Colonic mucosa (tissue), 4 donors: ENCODE measurements around the gene H6PD. TPM values are rescaled to one million over a fixed set of nuclear protein-coding genes. Genes with fewer than 3 reads are reported as not detected.

Experiments used
- DNase-seq: peaks from one replicate; pipeline ENCODE4 v3.0.0-alpha.2; 2020
- H3K27ac ChIP-seq: fragments of 200-600 bp; one replicate; pipeline ENCODE4 v1.8.0; 2021
- H3K27me3 ChIP-seq: fragments of 200-600 bp; one replicate; pipeline ENCODE4 v1.8.0; 2021
- H3K36me3 ChIP-seq: fragments of 200-600 bp; one replicate; pipeline ENCODE4 v1.8.0; 2021
- H3K4me1 ChIP-seq: fragments of 200-600 bp; one replicate; pipeline ENCODE4 v1.8.0; 2021; ENCODE audit warnings: mild to moderate bottlenecking
- H3K4me3 ChIP-seq: fragments of 200-600 bp; one replicate; pipeline ENCODE4 v1.8.0; 2021
- H3K9ac ChIP-seq, 2 donors: one replicate each; pipeline ENCODE4 v1.7.0; 2013; ENCODE audit warnings: control low read depth in 2 of 2, low read depth in 2 of 2, low read length in 2 of 2
- H3K9me3 ChIP-seq: fragments of 200-600 bp; one replicate; pipeline ENCODE4 v1.8.0; 2021
- intact Hi-C: fragments of 100-400 bp; cut with DNase I; formaldehyde crosslinking; loops from one replicate; pipeline ENCODE4 v1.14.1; 2022
- total RNA-seq, 2 donors: library from RNA; stranded (reverse); fragmentation: NEBNext Ultra II Directional in 1 of 2; extraction: Animal tissue kit (Norgen Biotek cat#: 25700) in 1 of 2; gene quantifications; one replicate each; pipeline ENCODE4 v1.2.1, GENCODE V29; 2021
- TF ChIP-seq, protein P1 (sequence below): fragments of 200-600 bp; IDR thresholded peaks from one replicate; pipeline ENCODE4 v1.8.0; 2022; ENCODE audit warnings: antibody characterized with exemption, mild to moderate bottlenecking
- donor health status: healthy.
- donor health status: DM: no; HTN: no; CAD: no.
- donor health status: DM: no; HTN: no; CAD: no.

H6PD gene
- total RNA-seq, 2 donors from 2014 or later, result 20.8 to 24.7 TPM

- H3K9ac ChIP-seq, result peak overlapping the region in 1 of 2 donors; percentile 29
- DNase-seq, result peak; percentile 78
- peaks cover 3% of the 10 kb centered on the region for H3K4me1 ChIP-seq
- no peaks in the 10 kb centered on the region for H3K9me3 ChIP-seq
- no peak overlapping the region for H3K27ac ChIP-seq
- intact Hi-C loops, result loop anchor here (1.0 to 2.0 kb wide), 2 partner anchors 54 to 86 kb away; no protein-coding TSS in a partner anchor
- no peaks in the 10 kb centered on the region for H3K36me3 ChIP-seq
- H3K4me3 ChIP-seq, result no peak overlapping the region
- H3K27me3 ChIP-seq, result peaks cover 46% of the 10 kb centered on the region
- TF ChIP-seq, protein P1, sequence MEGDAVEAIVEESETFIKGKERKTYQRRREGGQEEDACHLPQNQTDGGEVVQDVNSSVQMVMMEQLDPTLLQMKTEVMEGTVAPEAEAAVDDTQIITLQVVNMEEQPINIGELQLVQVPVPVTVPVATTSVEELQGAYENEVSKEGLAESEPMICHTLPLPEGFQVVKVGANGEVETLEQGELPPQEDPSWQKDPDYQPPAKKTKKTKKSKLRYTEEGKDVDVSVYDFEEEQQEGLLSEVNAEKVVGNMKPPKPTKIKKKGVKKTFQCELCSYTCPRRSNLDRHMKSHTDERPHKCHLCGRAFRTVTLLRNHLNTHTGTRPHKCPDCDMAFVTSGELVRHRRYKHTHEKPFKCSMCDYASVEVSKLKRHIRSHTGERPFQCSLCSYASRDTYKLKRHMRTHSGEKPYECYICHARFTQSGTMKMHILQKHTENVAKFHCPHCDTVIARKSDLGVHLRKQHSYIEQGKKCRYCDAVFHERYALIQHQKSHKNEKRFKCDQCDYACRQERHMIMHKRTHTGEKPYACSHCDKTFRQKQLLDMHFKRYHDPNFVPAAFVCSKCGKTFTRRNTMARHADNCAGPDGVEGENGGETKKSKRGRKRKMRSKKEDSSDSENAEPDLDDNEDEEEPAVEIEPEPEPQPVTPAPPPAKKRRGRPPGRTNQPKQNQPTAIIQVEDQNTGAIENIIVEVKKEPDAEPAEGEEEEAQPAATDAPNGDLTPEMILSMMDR, result peak; percentile 83
Observed at GRCh38 chr1:9196129-9197040, 38.2 kb upstream of the H6PD start.

DNA sequence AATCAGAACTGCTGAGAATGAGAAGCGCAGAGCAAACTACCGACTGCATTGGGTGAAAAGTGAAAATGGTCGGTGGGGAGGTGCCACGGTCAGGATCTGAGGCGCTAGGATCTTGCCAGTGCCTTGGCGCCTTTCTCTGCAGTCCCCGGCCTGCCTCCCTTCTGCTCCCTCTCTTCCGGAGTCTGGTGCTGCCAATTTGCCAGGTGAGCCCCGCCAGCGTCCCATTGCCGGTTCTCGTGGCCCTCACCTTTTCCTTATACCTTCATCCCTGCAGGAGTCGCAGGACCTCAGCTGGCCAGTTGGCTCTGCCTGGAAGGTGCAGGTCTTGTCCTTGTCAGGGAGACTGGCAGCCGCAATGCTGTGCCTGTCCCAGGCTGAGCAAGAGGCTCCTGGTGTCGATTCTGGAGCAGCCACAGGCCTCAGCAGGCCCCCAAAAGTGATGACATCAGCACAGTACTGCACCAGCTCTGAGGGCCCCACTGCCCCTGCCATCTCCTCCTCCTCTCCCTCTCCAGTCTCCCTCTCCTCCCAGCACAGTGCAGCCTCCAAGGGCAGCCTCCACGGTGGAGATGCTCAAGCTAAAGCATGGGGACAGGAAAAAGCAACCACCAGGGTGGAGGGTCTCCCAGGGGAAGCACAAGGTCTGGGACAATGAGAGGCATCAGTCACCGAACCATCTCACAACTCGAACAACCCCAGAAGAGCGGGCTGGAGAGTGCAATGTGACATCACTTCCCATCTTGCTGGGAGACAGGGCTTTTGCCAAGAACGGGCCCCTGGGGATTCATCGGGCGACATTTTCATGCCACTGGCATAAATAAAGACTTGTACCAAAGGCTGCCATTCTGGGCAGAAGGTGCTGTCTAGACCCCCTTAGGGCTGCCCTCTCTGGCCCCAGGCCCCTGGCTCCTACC is 37.1 kb upstream of the H6PD start:
- Histone ChIP-seq H3K4me3 (no peak overlapping the region), H3K4me1 (peaks cover 3% of the 10 kb centered on the region), H3K36me3 (no peaks in the 10 kb centered on the region), H3K27ac (no peak overlapping the region), H3K27me3 (peaks cover 54% of the 10 kb centered on the region), H3K9ac (no peak overlapping the region), H3K9me3 (no peaks in the 10 kb centered on the region)
- no peak for DNase-seq
- intact Hi-C loops, result loop anchor here (2.0 kb wide), 1 partner anchor 87 kb away; no protein-coding TSS in a partner anchor
- TF ChIP-seq, protein P1, result no peak

DNA sequence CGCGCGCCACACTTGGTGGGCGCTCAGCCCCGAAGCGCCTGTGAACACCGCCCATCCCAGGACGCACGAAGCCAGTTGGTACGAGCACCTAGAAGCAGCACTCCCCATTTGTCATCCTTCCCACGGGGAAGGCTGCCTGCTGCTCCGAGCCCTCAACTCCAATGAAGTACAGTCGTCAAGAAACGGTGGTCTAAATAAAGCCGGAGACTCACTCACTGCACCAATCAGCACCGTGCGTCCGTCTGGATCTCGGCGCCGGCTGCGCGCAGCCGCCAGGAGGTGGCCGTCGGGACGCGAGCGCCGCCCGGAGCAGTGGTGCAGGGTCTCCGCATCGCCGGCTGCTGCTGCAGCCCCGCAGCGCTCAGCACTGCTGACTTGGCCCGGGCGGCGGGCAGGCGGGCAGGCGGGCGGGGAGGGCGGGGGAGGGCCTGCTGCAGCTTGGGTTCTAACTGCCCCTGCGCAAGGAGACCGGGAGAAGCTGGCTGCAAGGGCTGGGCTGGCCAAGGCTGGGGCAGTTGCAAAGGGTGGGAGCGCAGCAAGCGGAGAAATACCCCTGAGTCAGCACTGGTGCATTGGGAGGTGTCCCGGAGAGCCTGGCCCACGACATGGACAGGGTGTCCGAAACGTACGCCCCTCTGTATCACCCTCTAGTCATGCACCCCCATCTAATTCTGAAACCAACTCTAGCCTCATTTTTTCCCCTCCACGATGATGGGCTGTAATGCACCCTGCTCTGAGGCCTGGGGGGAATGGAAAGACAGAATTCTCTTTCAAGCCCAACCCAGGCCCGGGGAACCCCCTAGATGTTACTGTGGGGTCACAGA is 35.8 kb upstream of the H6PD start:
- Histone ChIP-seq H3K9ac (no peak overlapping the region), H3K36me3 (no peaks in the 10 kb centered on the region), H3K4me3 (no peak overlapping the region), H3K9me3 (no peaks in the 10 kb centered on the region), H3K4me1 (peaks cover 3% of the 10 kb centered on the region), H3K27me3 (peaks cover 64% of the 10 kb centered on the region), H3K27ac (no peak overlapping the region)
- TF ChIP-seq, protein P1, result no peak
- no peak for DNase-seq
- intact Hi-C loops, result no loop called here

DNA sequence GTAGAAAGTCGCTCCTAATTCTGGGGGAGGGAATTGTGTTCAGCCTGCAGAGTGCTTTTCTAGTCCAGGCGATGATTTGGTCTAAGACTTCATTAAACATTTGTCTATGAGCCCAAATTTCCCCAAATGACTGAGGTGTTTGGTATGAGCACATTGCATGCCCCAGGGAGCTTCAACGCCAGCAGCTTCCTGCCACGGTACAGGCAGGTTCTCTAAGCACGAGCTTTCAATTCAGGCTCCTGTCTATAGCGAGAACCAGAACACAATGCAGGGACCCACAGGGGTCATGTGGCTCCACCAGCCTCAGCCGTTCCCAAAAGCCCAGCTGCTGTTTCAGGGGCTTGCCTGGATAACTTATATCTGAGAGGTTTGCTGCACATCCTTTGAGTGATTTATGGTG is 34.1 kb upstream of the H6PD start:
- H3K36me3 ChIP-seq, result no peaks in the 10 kb centered on the region
- no peak overlapping the region for H3K27ac ChIP-seq
- TF ChIP-seq, protein P1, result no peak
- peaks cover 3% of the 10 kb centered on the region for H3K4me1 ChIP-seq
- H3K4me3 ChIP-seq, result no peak overlapping the region
- no peaks in the 10 kb centered on the region for H3K9me3 ChIP-seq
- intact Hi-C loops, result loop anchor here (10.0 kb wide), 1 partner anchor 286 kb away; no protein-coding TSS in a partner anchor
- H3K27me3 ChIP-seq, result peaks cover 65% of the 10 kb centered on the region
- DNase-seq, result no peak
- H3K9ac ChIP-seq, result no peak overlapping the region
